Prostate gland (tissue), 2 donors: ENCODE measurements around the gene FCGBP. TPM values are rescaled to one million over a fixed set of nuclear protein-coding genes. Genes with fewer than 3 reads are reported as not detected.
"Not testable (repeated sequence)": the region's sequence is repeated elsewhere in the genome, so short reads cannot be mapped to it uniquely, and the experiment has no call there.

Experiments used
- DNase-seq: peaks from one replicate; pipeline ENCODE4 v3.0.0-alpha.2; 2019; ENCODE audit warnings: low spot score
- H3K27ac ChIP-seq, 2 donors: fragments of 200-600 bp; sonication (generic); 2 replicates each; pipeline ENCODE4 v1.5.1; 2017 to 2019
- H3K27me3 ChIP-seq: fragments of 200-600 bp; sonication (generic); replicated peaks from 2 replicates; pipeline ENCODE4 v1.5.1; 2019; ENCODE audit not compliant: insufficient read depth
- H3K36me3 ChIP-seq, 2 donors: fragments of 200-600 bp; sonication (generic); 1 replicate in 1 of 2; 2 replicates in 1 of 2; pipeline versions ENCODE4 v1.5.1 to v1.8.1; 2017 to 2019
- H3K4me1 ChIP-seq: fragments of 200-600 bp; sonication (generic); replicated peaks from 2 replicates; pipeline ENCODE4 v1.5.1; 2019
- H3K4me3 ChIP-seq, 2 donors: fragments of 200-600 bp; sonication (generic); 2 replicates each; pipeline ENCODE4 v1.5.1; 2017 to 2019
- H3K9me3 ChIP-seq: fragments of 200-600 bp; sonication (generic); 2 replicates; pipeline ENCODE4 v1.5.1; 2017
- POLR2A ChIP-seq: fragments of 450-650 bp; IDR thresholded peaks from one replicate; pipeline ENCODE4 v1.6.1; 2016; ENCODE audit warnings: antibody characterized with exemption, mild to moderate bottlenecking
- POLR2AphosphoS5 ChIP-seq: sonication (generic); formaldehyde crosslinking; IDR thresholded peaks from one replicate; pipeline ENCODE4 v1.6.1; 2017; ENCODE audit warnings: antibody characterized with exemption
- WGBS: methylation state at CpG from one replicate; pipeline ENCODE4 v1.1.5; 2018; 5-methylcytosine and 5-hydroxymethylcytosine counted together
- intact Hi-C: fragments of 100-400 bp; cut with DNase I; formaldehyde crosslinking; loops from one replicate; pipeline ENCODE4 v1.14.2; 2022
- total RNA-seq, 2 donors: library from RNA; depleted of rRNA; stranded (reverse); fragments of >200 nt; gene quantifications; one replicate each; pipeline ENCODE4 v1.1.0, GENCODE V29; 2016
- TF ChIP-seq, protein P1 (sequence below), 4 experiments: fragments of 200-600 bp in 2 of 4; fragments of 450-650 bp in 2 of 4; sonication (generic) in 2 of 4; IDR thresholded peaks; 1 replicate in 3 of 4; 2 replicates in 1 of 4; pipeline ENCODE4 v1.5.1; 2016 to 2019; ENCODE audit warnings: antibody characterized with exemption in 4 of 4, mild to moderate bottlenecking in 2 of 4, moderate library complexity in 2 of 4

FCGBP gene
- total RNA-seq, 2 donors from 2014 or later, result 42.4 to 73.5 TPM

DNA sequence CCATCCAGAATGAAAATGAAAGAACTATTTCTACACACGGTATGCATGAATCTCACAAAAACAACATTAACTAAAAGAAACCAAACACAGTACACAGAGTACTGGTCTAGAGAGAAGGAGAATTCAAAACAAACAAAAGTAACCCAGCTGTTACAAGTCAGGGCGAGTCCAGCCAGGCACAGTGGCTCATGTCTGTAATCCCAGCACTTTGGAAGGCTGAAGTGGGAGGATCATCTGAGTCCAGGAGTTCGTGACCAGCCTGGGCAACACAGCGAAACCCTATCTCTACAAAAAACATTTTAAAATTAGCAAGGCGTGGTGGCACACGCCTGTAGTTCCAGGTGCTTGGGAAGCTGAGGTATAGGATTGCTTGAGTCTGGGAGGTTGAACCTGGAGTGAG, 34.8 kb upstream of the FCGBP start:
- 55% methylated on average over 6 of the region's 6 CpGs for WGBS
- Histone ChIP-seq H3K4me1 (peaks cover 8% of the 10 kb centered on the region), H3K36me3 (peaks cover 0 to 6% of the 10 kb centered on the region in 2 donors), H3K27ac (peak overlapping the region; percentile 90 to 91), H3K27me3 (no peaks in the 10 kb centered on the region), H3K4me3 (no peak overlapping the region), H3K9me3 (no peaks in the 10 kb centered on the region)
- intact Hi-C loops, result no loop called here
- TF ChIP-seq POLR2A (no peak), POLR2AphosphoS5 (peak; percentile 9)
- DNase-seq, result no peak

DNA sequence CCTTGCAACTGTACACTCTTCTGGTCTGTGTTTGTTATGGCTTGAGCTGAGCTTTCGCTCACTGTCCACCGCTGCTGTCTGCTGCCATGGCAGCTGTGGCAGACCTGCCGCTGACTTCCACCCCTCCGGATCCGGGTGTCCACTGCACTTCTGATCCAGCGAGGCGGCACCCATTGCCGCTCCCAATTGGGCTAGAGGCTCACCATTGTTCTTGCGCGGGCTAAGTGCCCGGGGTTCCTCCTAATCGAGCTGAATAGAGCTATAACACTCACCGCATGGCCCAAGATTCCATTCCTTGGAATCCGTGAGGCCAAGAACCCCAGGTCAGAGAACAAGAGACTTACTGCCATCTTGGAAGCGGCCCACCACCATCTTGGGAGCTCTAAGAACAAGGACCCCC, 34.4 kb upstream of the FCGBP start:
- H3K27ac ChIP-seq, result no peak overlapping the region
- H3K9me3 ChIP-seq, result no peaks in the 10 kb centered on the region
- peaks cover 8% of the 10 kb centered on the region for H3K4me1 ChIP-seq
- no peak for DNase-seq
- H3K27me3 ChIP-seq, result no peaks in the 10 kb centered on the region
- intact Hi-C loops, result no loop called here
- no peak overlapping the region for H3K4me3 ChIP-seq
- H3K36me3 ChIP-seq, result peaks cover 0 to 1% of the 10 kb centered on the region in 2 donors
- TF ChIP-seq, protein P1, sequence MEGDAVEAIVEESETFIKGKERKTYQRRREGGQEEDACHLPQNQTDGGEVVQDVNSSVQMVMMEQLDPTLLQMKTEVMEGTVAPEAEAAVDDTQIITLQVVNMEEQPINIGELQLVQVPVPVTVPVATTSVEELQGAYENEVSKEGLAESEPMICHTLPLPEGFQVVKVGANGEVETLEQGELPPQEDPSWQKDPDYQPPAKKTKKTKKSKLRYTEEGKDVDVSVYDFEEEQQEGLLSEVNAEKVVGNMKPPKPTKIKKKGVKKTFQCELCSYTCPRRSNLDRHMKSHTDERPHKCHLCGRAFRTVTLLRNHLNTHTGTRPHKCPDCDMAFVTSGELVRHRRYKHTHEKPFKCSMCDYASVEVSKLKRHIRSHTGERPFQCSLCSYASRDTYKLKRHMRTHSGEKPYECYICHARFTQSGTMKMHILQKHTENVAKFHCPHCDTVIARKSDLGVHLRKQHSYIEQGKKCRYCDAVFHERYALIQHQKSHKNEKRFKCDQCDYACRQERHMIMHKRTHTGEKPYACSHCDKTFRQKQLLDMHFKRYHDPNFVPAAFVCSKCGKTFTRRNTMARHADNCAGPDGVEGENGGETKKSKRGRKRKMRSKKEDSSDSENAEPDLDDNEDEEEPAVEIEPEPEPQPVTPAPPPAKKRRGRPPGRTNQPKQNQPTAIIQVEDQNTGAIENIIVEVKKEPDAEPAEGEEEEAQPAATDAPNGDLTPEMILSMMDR (IDR thresholded peaks at IDR 0.05), result no peak
- TF ChIP-seq POLR2AphosphoS5 (no peak), POLR2A (no peak)
- WGBS, result 88% methylated on average over 15 of the region's 15 CpGs

DNA sequence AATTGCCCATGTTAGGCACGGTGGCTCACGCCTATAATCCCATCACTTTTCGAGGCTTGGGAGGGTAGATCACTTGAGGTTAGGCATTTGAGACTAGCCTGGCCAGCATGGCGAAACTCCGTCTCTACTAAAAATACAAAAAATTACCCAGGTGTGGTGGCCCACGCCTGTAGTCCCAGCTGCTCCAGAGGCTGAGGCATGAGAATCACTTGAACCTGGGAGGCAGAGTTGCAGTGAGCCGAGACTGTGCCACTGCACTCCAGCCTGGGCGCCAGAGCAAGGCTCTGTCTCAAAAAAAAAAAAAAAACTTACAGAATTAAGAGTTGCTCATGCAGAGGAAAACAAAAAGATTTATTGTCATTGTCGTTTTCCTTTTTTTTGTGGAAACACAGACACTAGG, 33.1 kb upstream of the FCGBP start:
- no peak overlapping the region for H3K27ac ChIP-seq
- no peaks in the 10 kb centered on the region for H3K27me3 ChIP-seq
- intact Hi-C loops, result no loop called here
- H3K36me3 ChIP-seq, result no peaks in the 10 kb centered on the region
- TF ChIP-seq, protein P1 (IDR thresholded peaks at IDR 0.05), result no peak
- TF ChIP-seq POLR2A (no peak), POLR2AphosphoS5 (no peak)
- peaks cover 8% of the 10 kb centered on the region for H3K4me1 ChIP-seq
- WGBS, result 81% methylated on average over 9 of the region's 9 CpGs
- no peak overlapping the region for H3K4me3 ChIP-seq
- DNase-seq, result no peak
- no peaks in the 10 kb centered on the region for H3K9me3 ChIP-seq

DNA sequence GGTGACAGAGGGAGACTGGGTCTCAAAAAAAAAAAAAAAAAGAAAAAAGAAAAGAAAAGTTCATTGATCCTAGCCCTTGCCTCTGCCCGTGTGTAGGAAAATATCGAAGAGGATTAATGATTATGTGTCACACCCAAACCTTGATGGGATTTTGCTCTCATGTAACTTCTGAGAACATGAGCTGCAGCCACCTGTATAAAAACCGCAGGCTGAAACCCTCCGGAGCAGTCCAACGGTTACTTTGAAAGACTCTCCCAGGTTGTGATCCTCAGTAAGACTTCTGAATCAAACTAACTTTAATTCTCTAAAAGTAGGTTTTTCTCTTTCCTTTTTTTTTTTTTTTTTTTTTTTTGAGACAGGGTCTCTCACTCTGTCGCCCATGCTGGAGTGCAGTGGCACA, 32.2 kb upstream of the FCGBP start:
- Histone ChIP-seq H3K27ac (no peak overlapping the region), H3K36me3 (no peaks in the 10 kb centered on the region), H3K4me1 (peaks cover under 1% of the 10 kb centered on the region), H3K4me3 (no peak overlapping the region), H3K27me3 (no peaks in the 10 kb centered on the region), H3K9me3 (no peaks in the 10 kb centered on the region)
- no peak for DNase-seq
- TF ChIP-seq, protein P1 (IDR thresholded peaks at IDR 0.05), result no peak
- TF ChIP-seq POLR2A, result no peak
- no peak for TF ChIP-seq POLR2AphosphoS5
- 91% methylated on average over 6 of the region's 6 CpGs for WGBS
- intact Hi-C loops, result no loop called here

DNA sequence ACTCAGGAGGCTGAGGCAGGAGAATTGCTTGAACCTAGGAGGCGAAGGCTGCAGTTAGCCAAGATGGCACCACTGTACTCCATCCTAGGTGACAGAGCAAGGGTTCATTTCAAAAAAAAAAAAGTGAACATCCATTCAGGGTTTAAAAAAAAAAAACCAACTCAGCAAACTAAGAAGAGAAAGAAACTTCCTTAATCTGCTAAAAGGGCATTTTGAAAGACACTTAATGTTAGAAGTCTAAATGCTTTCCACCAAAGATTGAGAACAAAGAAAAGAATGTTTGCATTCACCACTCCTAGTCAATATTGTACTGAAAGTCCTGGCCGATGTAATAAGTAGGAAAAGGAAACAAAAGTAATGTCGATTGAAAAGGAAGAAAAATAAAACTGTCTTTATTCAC, 29.5 kb upstream of the FCGBP start:
- DNase-seq, result no peak
- Histone ChIP-seq H3K27me3 (no peaks in the 10 kb centered on the region), H3K36me3 (no peaks in the 10 kb centered on the region), H3K27ac (no peak overlapping the region), H3K4me1 (no peaks in the 10 kb centered on the region), H3K9me3 (no peaks in the 10 kb centered on the region), H3K4me3 (no peak overlapping the region)
- intact Hi-C loops, result no loop called here
- TF ChIP-seq POLR2AphosphoS5, result no peak
- no peak for TF ChIP-seq POLR2A
- TF ChIP-seq, protein P1 (IDR thresholded peaks at IDR 0.05), result no peak
- WGBS, result 55% methylated on average over 3 of the region's 3 CpGs

DNA sequence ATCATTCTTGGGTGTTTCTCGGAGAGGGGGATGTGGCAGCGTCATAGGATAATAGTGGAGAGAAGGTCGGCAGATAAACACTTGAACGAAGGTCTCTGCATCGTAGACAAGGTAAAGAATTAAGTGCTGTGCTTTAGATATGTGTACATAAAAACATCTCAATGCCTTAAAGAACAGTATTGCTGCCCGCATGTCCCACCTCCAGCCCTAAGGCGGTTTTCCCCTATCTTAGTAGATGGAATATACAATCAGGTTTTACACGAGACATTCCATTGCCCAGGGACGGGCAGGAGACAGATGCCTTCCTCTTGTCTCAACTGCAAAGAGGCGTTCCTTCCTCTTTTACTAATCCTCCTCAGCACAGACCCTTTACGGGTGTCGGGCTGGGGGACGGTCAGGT, 25.0 kb upstream of the FCGBP start:
- H3K36me3 ChIP-seq, intact Hi-C loops: not testable (repeated sequence)
- WGBS, result 49% methylated on average over 13 of the region's 13 CpGs

DNA sequence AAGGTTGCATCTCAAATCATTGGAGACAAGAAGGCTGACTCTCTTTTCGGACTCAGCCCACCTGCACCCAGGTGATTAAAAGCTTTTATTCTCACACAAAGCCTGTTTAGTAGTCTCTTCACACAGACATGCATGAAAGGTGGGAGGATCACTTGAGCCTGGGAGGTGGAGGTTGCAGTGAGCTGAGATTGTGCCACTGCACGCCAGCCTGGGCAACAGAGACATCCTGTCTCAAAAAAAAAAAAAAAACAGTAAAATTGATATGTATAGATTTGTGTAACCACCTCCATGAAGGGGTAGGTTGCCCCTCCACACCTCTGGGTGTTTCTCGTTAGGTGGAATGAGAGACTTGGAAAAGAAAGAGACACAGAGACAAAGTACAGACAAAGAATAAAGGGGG, 24.5 kb upstream of the FCGBP start:
- H3K4me1 ChIP-seq, H3K27ac ChIP-seq, H3K4me3 ChIP-seq, H3K36me3 ChIP-seq, intact Hi-C loops, H3K9me3 ChIP-seq, H3K27me3 ChIP-seq, DNase-seq: not testable (repeated sequence)
- 79% methylated on average over 3 of the region's 3 CpGs for WGBS

More for the DNA sequence above, 25.0 kb upstream of the FCGBP start:
- DNase-seq, H3K4me1 ChIP-seq, H3K4me3 ChIP-seq, H3K27ac ChIP-seq, H3K9me3 ChIP-seq, H3K27me3 ChIP-seq: not testable (repeated sequence)

DNA sequence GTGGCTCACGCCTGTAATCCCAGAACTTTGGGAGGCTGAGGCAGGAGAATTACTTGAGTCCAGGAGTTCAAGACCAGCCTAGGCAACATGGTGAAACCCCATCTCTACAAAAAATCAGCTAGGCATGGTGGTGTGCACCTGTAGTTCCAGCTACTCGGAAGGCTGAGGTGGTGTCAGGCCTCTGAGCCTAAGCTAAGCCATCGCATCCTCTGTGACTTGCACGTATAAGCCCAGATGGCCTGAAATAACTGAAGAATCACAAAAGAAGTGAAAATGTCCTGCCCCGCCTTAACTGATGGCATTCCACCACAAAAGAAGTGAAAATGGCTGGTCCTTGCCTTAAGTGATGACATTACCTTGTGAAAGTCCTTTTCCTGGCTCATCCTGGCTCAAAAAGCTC, 23.5 kb upstream of the FCGBP start:
- H3K4me3 ChIP-seq, H3K36me3 ChIP-seq: not testable (repeated sequence)
- 94% methylated on average over 5 of the region's 5 CpGs for WGBS

More for the DNA sequence above, 23.5 kb upstream of the FCGBP start:
- H3K9me3 ChIP-seq, H3K27me3 ChIP-seq, H3K4me1 ChIP-seq, H3K27ac ChIP-seq, intact Hi-C loops, DNase-seq: not testable (repeated sequence)
